NCI-H774 (cell line): ENCODE results near the gene MYLK3.
"Not testable (repeated sequence)": the region's sequence is repeated elsewhere in the genome, so short reads cannot be mapped to it uniquely, and the experiment has no call there.

ENCODE experiments used
- DNase-seq: peaks from one replicate; lab custom pipeline; 2025; lab: John Stamatoyannopoulos, UW

Gene MYLK3

DNA sequence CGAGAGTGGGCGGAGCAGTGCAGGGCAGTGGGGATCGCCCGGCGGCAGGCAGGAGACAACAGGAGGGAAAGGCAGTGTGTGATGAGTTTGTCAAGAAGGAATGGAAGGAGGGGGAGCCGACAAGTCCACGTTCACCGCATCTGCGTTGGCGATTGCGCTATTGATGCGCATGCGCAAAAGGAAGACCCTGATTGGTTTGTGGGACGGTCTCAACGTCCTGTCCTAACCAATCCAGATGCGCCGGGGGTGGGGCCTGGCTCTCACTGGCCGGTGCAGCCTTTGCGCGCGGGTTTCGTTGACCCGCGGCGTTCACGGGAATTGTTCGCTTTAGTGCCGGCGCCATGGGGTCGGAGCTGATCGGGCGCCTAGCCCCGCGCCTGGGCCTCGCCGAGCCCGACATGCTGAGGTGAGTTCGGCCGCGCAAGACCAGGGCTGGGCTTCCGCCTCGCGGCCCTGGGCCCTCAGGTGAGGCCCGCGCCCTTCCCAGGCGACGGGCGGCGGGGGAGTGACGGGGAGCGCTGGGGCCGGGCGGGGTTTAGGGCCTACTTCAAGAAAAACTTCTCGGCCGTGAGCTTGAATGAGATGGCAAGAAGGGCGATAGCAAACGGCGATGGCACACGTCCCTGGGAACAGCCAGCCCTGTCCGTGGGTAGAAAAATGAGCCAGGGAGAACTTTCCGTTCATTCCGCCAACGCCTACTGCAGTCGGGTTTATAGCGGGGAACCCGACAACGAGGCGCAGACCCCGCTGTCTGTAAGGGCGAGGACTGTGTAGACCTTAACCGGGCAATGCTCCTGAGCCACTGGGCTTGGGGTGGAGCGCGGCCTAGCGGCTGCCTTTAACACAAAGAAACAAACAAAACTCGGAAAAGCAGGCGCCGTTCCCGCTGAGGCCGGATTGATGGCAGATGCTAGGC lies 58.5 kb downstream of the MYLK3 start, which contains the start of gene ORC6:
Gene ORC6, plus strand, starts transcription at position 295 of the 916 bp plus-strand sequence. Its CDS starts 47 bp downstream, at position 342.
- DNase-seq = peak; percentile 92

DNA sequence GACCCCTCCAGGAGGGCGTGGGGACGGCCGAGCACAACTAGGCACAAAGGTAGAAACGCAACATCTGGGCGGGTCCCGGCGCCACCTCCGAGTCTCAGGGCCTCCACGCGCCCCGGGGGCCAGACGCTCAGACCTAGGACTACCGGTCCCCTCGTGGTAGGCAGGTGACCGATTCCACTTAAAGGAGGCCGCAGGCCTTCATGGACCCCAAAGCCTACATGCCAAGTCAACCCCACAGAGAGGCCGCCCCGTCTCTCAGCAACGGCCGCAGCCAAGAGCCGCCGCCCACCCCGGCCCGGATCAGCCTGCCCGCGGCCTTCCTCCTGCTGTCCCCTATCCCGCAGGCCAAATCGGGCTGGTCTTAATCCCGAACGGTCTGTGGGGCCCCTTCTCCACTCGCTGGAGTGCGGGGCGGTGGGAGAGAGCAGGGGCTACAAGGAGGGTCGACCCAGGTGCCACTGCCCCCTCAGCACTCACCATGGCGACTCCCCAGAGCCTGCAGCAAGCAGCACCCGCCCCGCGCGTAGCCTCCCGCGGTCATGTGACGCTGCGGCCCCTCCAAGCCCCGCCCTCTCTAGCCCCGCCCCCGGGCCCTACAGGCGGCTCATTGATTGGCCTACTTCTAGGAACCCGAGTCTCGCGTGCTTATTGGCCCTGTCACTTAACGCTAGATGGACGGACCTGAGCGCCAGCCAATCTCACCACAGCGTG lies 59.3 kb downstream of the MYLK3 start, which contains the start of gene VPS35:
Gene VPS35, minus strand, starts transcription at position 525 of the 711 bp plus-strand sequence. Its CDS starts 45 bp downstream, at position 480.
- peak; percentile 97 for DNase-seq

- no peak for DNase-seq
These were observed 60.0 kb downstream of the MYLK3 start for GRCh38 chr16:46688101-46688653.

GRCh38 chr16:46687486-46687885 lies 60.7 kb downstream of the MYLK3 start:
- DNase-seq = no peak

DNA sequence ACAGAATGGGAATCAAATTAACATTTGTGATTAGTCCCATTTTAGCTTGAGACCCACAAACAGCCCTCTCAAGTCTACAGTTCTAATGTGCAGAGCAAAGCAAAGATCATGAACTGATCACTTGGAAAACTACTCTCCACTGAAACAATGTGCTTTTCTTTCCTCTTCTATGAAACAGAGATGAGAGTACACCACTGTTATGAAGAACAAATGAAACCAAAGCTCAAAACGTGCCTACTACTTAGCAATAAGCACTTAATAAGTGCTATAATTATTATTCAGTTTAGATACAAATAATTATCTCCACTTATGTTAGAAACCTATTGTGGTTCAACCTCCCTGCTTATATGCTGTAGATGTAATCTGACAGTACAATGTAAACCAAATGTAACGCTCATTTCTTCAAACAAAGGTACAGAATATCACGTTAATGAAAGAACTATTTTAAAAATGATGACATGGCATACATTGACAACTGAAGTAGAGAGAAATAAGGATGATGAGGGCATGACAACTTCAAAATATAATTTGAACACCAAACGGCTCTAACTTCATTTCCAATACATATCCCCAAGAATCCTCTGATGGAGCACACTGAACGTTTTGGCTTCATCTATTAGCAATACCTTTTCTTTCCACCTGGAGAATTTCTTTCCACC lies 61.2 kb downstream of the MYLK3 start:
- no peak for DNase-seq

DNA sequence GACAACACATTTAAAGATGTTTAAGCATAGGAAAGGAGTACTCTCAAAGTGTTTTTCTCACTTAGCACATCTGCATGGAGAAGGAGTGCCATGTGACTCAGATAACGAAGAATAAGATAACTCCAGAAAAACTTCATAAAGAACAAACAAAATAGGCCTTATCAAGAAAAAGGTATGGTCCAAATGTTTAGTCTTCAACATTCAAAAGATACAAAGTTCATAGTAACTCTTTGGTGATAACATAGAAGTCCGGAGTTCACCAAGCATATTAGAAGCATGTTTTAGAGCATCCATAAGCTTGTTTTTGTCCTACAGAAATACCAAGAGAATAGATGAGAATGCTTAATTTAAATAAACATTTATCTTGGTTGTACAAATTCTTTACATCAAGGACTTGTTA lies 66.3 kb downstream of the MYLK3 start:
- DNase-seq = not testable (repeated sequence)

DNA sequence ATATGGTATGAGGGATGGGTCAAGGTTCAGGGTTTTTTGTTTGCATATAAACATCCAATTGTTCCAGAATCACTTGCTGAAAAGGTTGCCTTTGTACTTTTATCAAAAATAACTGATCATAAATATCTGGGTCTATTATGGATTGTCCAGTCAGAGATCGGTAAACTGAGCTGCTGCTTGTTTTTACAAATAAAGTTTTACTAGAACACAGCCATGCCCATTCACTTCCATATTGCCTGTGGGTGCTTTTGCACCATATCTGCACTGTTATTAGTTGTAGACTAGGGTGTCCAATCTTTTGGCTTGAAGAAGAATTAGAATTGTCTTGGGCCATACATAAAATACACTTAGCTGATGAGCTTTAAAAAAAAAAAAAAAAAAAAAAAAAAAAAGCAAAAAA lies 70.2 kb downstream of the MYLK3 start:
- not testable (repeated sequence) for DNase-seq

- DNase-seq = peak; percentile 32
These were observed 74.7 kb downstream of the MYLK3 start for GRCh38 chr16:46673320-46674013.

DNA sequence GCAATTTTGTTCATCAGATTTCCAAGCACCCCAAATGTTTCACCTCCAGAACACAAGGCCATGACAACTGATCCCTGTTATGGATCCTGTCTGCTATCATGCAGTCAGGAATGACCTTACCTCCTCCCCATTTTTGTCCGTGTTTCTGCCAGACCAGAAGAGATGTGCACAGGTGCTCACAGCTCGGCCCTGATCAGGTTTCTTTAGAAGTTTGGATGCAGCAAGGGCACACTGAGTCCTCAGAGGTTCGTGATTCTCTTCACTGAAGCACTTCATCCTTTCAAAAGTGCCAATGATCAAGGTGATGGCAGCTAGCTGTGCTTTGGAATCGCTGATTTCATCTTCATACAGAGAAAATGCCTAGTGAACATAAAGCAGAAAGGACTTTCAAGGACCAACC lies 86.0 kb downstream of the MYLK3 start:
- DNase-seq = no peak

DNA sequence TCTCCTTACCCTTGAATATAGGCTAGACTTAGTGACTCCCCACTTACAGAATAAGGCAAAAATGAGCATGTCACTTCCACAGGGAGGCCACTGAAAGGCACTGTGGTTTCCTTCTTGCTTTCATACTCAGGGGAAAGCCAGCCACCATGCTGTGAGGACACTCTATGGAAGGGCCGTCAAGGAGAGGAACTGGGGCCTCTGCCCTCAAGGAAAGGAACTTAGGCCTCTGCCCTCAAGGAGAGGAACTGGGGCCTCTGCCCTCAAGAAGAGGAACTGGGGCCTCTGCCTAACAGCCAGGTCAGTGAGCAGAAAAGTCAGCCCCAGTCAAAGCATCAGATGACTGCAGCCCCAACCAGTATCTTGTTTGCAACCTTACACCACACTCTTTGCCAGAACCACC lies 89.2 kb downstream of the MYLK3 start:
- no peak for DNase-seq
